HCT116 (cell line): ENCODE results near the gene COL20A1. TPM values are rescaled to one million over a fixed set of nuclear protein-coding genes. Genes with fewer than 3 reads are reported as not detected.

Source experiments
- ATAC-seq: fragments of 200-7000 bp; cut with Tn5 transposase; 2 replicates; pipeline ENCODE4 v1.9.1; 2020; ENCODE audit warnings: mild to moderate bottlenecking, moderate library complexity
- BruUV-seq: library from RNA; stranded (reverse); fragments of 400-500 nt; replicated peaks from 2 replicates; lab custom pipeline; 2021; lab: Mats Ljungman, UMichigan
- CTCF ChIA-PET: fragments of 300-600 bp; sonication (Branson Sonifier 250); formaldehyde crosslinking; loops from one replicate; lab custom pipeline; 2021; ENCODE audit warnings: antibody characterized with exemption; lab: Charles Lee
- POLR2A ChIA-PET: fragments of 300-600, 350-600 bp; sonication (Branson Sonifier 250); formaldehyde crosslinking; loops from one replicate; lab custom pipeline; 2021; ENCODE audit warnings: antibody characterized with exemption; lab: Charles Lee
- RAD21 ChIA-PET, 2 experiments: fragments of 300-600 bp; sonication (Branson Sonifier 250); formaldehyde crosslinking; loops; one replicate each; lab custom pipeline; 2023; ENCODE audit warnings: low total read pairs in 2 of 2; ENCODE audit not compliant: uncharacterized antibody in 2 of 2, unreplicated experiment in 2 of 2, low non-redundant PET in 1 of 2; lab: Charles Lee
- DNase-seq: peaks from one replicate; pipeline ENCODE4 v3.0.0-alpha.2; 2010; ENCODE audit warnings: low read depth, low spot score
- H2AFZ ChIP-seq: fragments of 200-600 bp; shearing (Covaris generic), sonication (generic); 2 replicates; pipeline ENCODE4 v1.6.1; 2017; ENCODE audit warnings: low read depth, mixed run types, mixed read lengths, antibody characterized with exemption, low read length; ENCODE audit not compliant: poor library complexity, severe bottlenecking
- H3K27ac ChIP-seq: 2 replicates; pipeline ENCODE4 v1.5.1; 2012; ENCODE audit warnings: low read depth, low read length
- H3K27me3 ChIP-seq: fragments of 200-600 bp; sonication (generic); 2 replicates; pipeline ENCODE4 v1.6.1; 2016; ENCODE audit warnings: mixed run types, low read length, mixed read lengths; ENCODE audit not compliant: insufficient read depth
- H3K36me3 ChIP-seq, 2 experiments: fragments of 200-500 bp in 1 of 2; fragments of 200-600 bp in 1 of 2; sonication (Bioruptor generic) in 1 of 2; sonication (generic) in 1 of 2; 2 replicates each; pipeline versions ENCODE4 v1.5.1 to v1.6.1; 2014 to 2016; ENCODE audit warnings: low read length in 2 of 2, inconsistent platforms in 1 of 2, mixed read lengths in 1 of 2, mixed run types in 1 of 2; ENCODE audit not compliant: insufficient read depth in 2 of 2, control insufficient read depth in 1 of 2
- H3K4me1 ChIP-seq, 2 experiments: fragments of 200-600 bp in 1 of 2; sonication (generic) in 1 of 2; 2 replicates each; pipeline versions ENCODE4 v1.5.1 to v1.6.1; 2012 to 2017; ENCODE audit warnings: low read length in 2 of 2, inconsistent platforms in 1 of 2, mild to moderate bottlenecking in 1 of 2, mixed read lengths in 1 of 2, mixed run types in 1 of 2, moderate library complexity in 1 of 2; ENCODE audit not compliant: insufficient read depth in 2 of 2, control insufficient read depth in 1 of 2
- H3K4me2 ChIP-seq: fragments of 200-600 bp; sonication (generic); 2 replicates; pipeline ENCODE4 v1.6.1; 2017; ENCODE audit warnings: mixed run types, low read length, mixed read lengths
- H3K4me3 ChIP-seq, 2 experiments: fragments of 200-600 bp in 1 of 2; sonication (generic) in 1 of 2; replicated peaks in 1 of 2; 2 replicates each; pipeline ENCODE4 v1.5.1; 2011 to 2016; ENCODE audit warnings: low read length in 2 of 2, control low read depth in 1 of 2, low read depth in 1 of 2, mild to moderate bottlenecking in 1 of 2, mixed read lengths in 1 of 2, mixed run types in 1 of 2
- H3K79me2 ChIP-seq: fragments of 200-600 bp; sonication (generic); 2 replicates; pipeline ENCODE4 v1.6.1; 2017; ENCODE audit warnings: mild to moderate bottlenecking, mixed run types, low read length, moderate library complexity, mixed read lengths; ENCODE audit not compliant: insufficient read depth
- H3K9ac ChIP-seq: fragments of 200-600 bp; sonication (generic); 2 replicates; pipeline ENCODE4 v1.6.1; 2016; ENCODE audit warnings: low read length, mixed read lengths
- H3K9me2 ChIP-seq: fragments of 200-600 bp; sonication (generic), shearing (Covaris generic); 2 replicates; pipeline ENCODE4 v1.6.1; 2017; ENCODE audit warnings: mixed run types, mild to moderate bottlenecking, moderate library complexity; ENCODE audit not compliant: insufficient read depth
- H3K9me3 ChIP-seq, 2 experiments: fragments of 200-500 bp in 1 of 2; fragments of 200-600 bp in 1 of 2; sonication (Bioruptor generic) in 1 of 2; sonication (generic) in 1 of 2; 2 replicates each; pipeline ENCODE4 v1.6.1; 2014 to 2017; ENCODE audit warnings: low read length in 2 of 2, mixed read lengths in 2 of 2, inconsistent platforms in 1 of 2, low read depth in 1 of 2, mild to moderate bottlenecking in 1 of 2, mixed run types in 1 of 2, moderate library complexity in 1 of 2; ENCODE audit not compliant: control insufficient read depth in 1 of 2, insufficient read depth in 1 of 2
- H4K20me1 ChIP-seq: fragments of 200-600 bp; sonication (generic), shearing (Covaris generic); 2 replicates; pipeline ENCODE4 v1.6.1; 2017; ENCODE audit warnings: mixed run types, mild to moderate bottlenecking, moderate library complexity; ENCODE audit not compliant: insufficient read depth
- CBX3 ChIP-seq: IDR thresholded peaks from 2 replicates; pipeline ENCODE4 v1.6.1; 2012; ENCODE audit warnings: low read depth
- CEBPB ChIP-seq: IDR thresholded peaks from 2 replicates; pipeline ENCODE4 v1.6.1; 2012; ENCODE audit warnings: low read depth
- CTCF ChIP-seq, 3 experiments: fragments of 200-600 bp in 1 of 3; sonication (generic) in 1 of 3; IDR thresholded peaks in 2 of 3; conservative IDR thresholded peaks in 1 of 3; 2 replicates each; pipeline ENCODE4 v1.5.1; 2012 to 2017; ENCODE audit warnings: low read depth in 2 of 3, low read length in 2 of 3, antibody characterized with exemption in 1 of 3, borderline replicate concordance in 1 of 3, control low read depth in 1 of 3, mild to moderate bottlenecking in 1 of 3, mixed read lengths in 1 of 3, mixed run types in 1 of 3, moderate library complexity in 1 of 3; ENCODE audit not compliant: insufficient read depth in 1 of 3
- EZH2 ChIP-seq: fragments of 200-600 bp; sonication (generic); IDR thresholded peaks from 2 replicates; pipeline ENCODE4 v1.6.1; 2017; ENCODE audit warnings: antibody characterized with exemption, mixed run types
- POLR2A ChIP-seq: IDR thresholded peaks from 2 replicates; pipeline ENCODE4 v1.7.0; 2011; ENCODE audit warnings: borderline replicate concordance; ENCODE audit not compliant: insufficient read depth, insufficient read length; ENCODE audit errors: extremely low read depth
- SIN3A ChIP-seq: IDR thresholded peaks from 2 replicates; pipeline ENCODE4 v1.6.1; 2012; ENCODE audit warnings: low read depth
- SP1 ChIP-seq: IDR thresholded peaks from 2 replicates; pipeline ENCODE4 v1.6.1; 2012; ENCODE audit warnings: low read depth
- SRF ChIP-seq: IDR thresholded peaks from 2 replicates; pipeline ENCODE4 v1.6.1; 2012; ENCODE audit warnings: low read depth
- TCF7L2 ChIP-seq: IDR thresholded peaks from 2 replicates; pipeline ENCODE4 v1.7.0; 2011; ENCODE audit warnings: borderline replicate concordance, inconsistent platforms; ENCODE audit not compliant: insufficient read depth, insufficient read length; ENCODE audit errors: extremely low read depth
- YY1 ChIP-seq: IDR thresholded peaks from 2 replicates; pipeline ENCODE4 v1.6.1; 2011; ENCODE audit warnings: low read length, low read depth, moderate library complexity, mild to moderate bottlenecking; ENCODE audit not compliant: insufficient replicate concordance; ENCODE audit errors: extremely low read depth
- ZNF274 ChIP-seq: fragments of 200-500 bp; sonication (Bioruptor generic); IDR thresholded peaks from 2 replicates; pipeline ENCODE4 v1.6.1; 2014; ENCODE audit warnings: mild to moderate bottlenecking, low read depth, low read length, inconsistent platforms
- intact Hi-C: fragments of 100-400 bp; cut with micrococcal nuclease; formaldehyde crosslinking; loops from 2 replicates; pipeline ENCODE4 v1.10.0; 2022
- total RNA-seq: library from RNA; stranded (reverse); gene quantifications from one replicate; pipeline ENCODE4 v1.2.1, GENCODE V29; 2021; ENCODE audit not compliant: unreplicated experiment

Gene COL20A1
- total RNA-seq, 1 experiment from 2014 or later: 0.34 TPM

GRCh38 chr20:63261795-63262528 is 31.0 kb upstream of the COL20A1 start:
- DNase-seq (no peak), ATAC-seq (no peak)
- Histone ChIP-seq H2AFZ (no peak overlapping the region), H3K4me2 (no peak overlapping the region), H3K9me2 (no peaks in the 10 kb centered on the region), H3K4me1 (no peaks in the 10 kb centered on the region), H3K9me3 (no peaks in the 10 kb centered on the region), H3K36me3 (no peaks in the 10 kb centered on the region), H3K79me2 (no peaks in the 10 kb centered on the region), H3K9ac (no peak overlapping the region), H3K27ac (no peak overlapping the region), H3K4me3 (no peak overlapping the region), H3K27me3 (no peaks in the 10 kb centered on the region), H4K20me1 (no peaks in the 10 kb centered on the region)
- ChIA-PET RAD21 (no interaction called here), CTCF (no interaction called here), POLR2A (no interaction called here)
- intact Hi-C loops: no loop called here
- BruUV-seq: no TSS peak
- no peak for TF ChIP-seq TCF7L2
- TF ChIP-seq EZH2: no peak
- no peak for TF ChIP-seq CTCF (IDR thresholded peaks at IDR 0.05 in 2 of 3, conservative IDR thresholded peaks at IDR 0.05 in 1 of 3; ENCODE audit: borderline replicate concordance in 1 of 3, insufficient read depth in 1 of 3, low read depth in 2 of 3, low read length in 2 of 3)
- no peak for TF ChIP-seq POLR2A
- TF ChIP-seq ZNF274: no peak
- TF ChIP-seq CEBPB: no peak
- TF ChIP-seq CBX3: no peak
- TF ChIP-seq SRF: no peak
- TF ChIP-seq SP1: no peak
- TF ChIP-seq YY1: no peak
- TF ChIP-seq SIN3A: no peak
